GM13976 (cell line): ENCODE data around the gene R3HCC1L.
"Not testable (repeated sequence)": the region's sequence is repeated elsewhere in the genome, so short reads cannot be mapped to it uniquely, and the experiment has no call there.

Experiments
- DNase-seq: peaks from one replicate; pipeline ENCODE4 v3.0.0; 2012; ENCODE audit warnings: low spot score
- CTCF ChIP-seq: IDR thresholded peaks from 2 replicates; pipeline ENCODE4 v1.5.1; 2012; ENCODE audit warnings: borderline replicate concordance, mild to moderate bottlenecking; ENCODE audit not compliant: insufficient read depth; ENCODE audit errors: extremely low read depth, missing control alignments, control extremely low read depth
- in situ Hi-C: fragments of 300-500 bp; cut with MboI; formaldehyde crosslinking; loops from one replicate; pipeline ENCODE4 v1.12.0; 2022; ENCODE audit warnings: low sequenced_read_pairs, mixed read lengths, inconsistent platforms; ENCODE audit not compliant: unreplicated experiment

R3HCC1L gene

GRCh38 chr10:98224509-98224908 lies 90.1 kb downstream of the R3HCC1L start:
- DNase-seq, result no peak
- in situ Hi-C loops, result no loop called here
- TF ChIP-seq CTCF, result no peak

GRCh38 chr10:98224996-98225395 lies 90.5 kb downstream of the R3HCC1L start:
- TF ChIP-seq CTCF, result no peak
- in situ Hi-C loops, result no loop called here
- no peak for DNase-seq

- DNase-seq, result no peak
- TF ChIP-seq CTCF, result no peak
- in situ Hi-C loops, result no loop called here
Observed at GRCh38 chr10:98226508-98227144, 92.2 kb downstream of the R3HCC1L start.

- DNase-seq, in situ Hi-C loops: not testable (repeated sequence)
Observed at GRCh38 chr10:98227713-98228112, 93.3 kb downstream of the R3HCC1L start.

- DNase-seq, in situ Hi-C loops: not testable (repeated sequence)
Observed at GRCh38 chr10:98228266-98228665, 93.8 kb downstream of the R3HCC1L start.

- in situ Hi-C loops, result no loop called here
- DNase-seq, result no peak
- no peak for TF ChIP-seq CTCF
Observed at GRCh38 chr10:98231417-98231816, 97.0 kb downstream of the R3HCC1L start.

GRCh38 chr10:98235846-98236245 lies 101.4 kb downstream of the R3HCC1L start:
- in situ Hi-C loops, result no loop called here
- no peak for TF ChIP-seq CTCF
- no peak for DNase-seq

GRCh38 chr10:98236862-98237261 lies 102.4 kb downstream of the R3HCC1L start:
- in situ Hi-C loops, result no loop called here
- no peak for TF ChIP-seq CTCF
- no peak for DNase-seq
